Right lobe of liver (tissue), 6 donors: Measurements from ENCODE around the gene PDIK1L. TPM values are rescaled to one million over a fixed set of nuclear protein-coding genes. Genes with fewer than 3 reads are reported as not detected.
A peak's percentile ranks its signal among the peaks of the same experiment; 100 is the strongest.

ENCODE experiments used
- ATAC-seq, 4 donors: fragments of 200-7000 bp; cut with Tn5 transposase; one replicate each; pipeline ENCODE4 v1.9.1; 2020; ENCODE audit warnings: mild to moderate bottlenecking in 4 of 4, moderate library complexity in 4 of 4
- DNase-seq, 3 donors: peaks; one replicate each; pipeline ENCODE4 v3.0.0-alpha.2; 2020
- H3K27ac ChIP-seq, 3 donors: fragments of 200-600 bp; one replicate each; pipeline ENCODE4 v1.8.0; 2022
- H3K27me3 ChIP-seq, 2 donors: fragments of 200-600 bp; one replicate each; pipeline ENCODE4 v1.8.0; 2022
- H3K36me3 ChIP-seq, 4 donors: fragments of 200-600 bp; sonication (generic) in 1 of 4; one replicate each; pipeline versions ENCODE4 v1.5.1 to v1.8.0; 2017 to 2022; ENCODE audit warnings: control low read depth in 1 of 4
- H3K4me1 ChIP-seq, 4 donors: fragments of 200-600 bp; sonication (generic) in 1 of 4; one replicate each; pipeline versions ENCODE4 v1.5.1 to v1.8.0; 2017 to 2022; ENCODE audit warnings: control low read depth in 1 of 4
- H3K4me3 ChIP-seq, 3 donors: fragments of 200-600 bp; one replicate each; pipeline ENCODE4 v1.8.0; 2022
- H3K9me3 ChIP-seq, 4 donors: fragments of 200-600 bp; sonication (generic) in 1 of 4; one replicate each; pipeline versions ENCODE4 v1.5.1 to v1.8.0; 2017 to 2022; ENCODE audit warnings: control low read depth in 1 of 4
- CTCF ChIP-seq, 4 donors: fragments of 200-600 bp in 3 of 4; fragments of 450-650 bp in 1 of 4; IDR thresholded peaks; one replicate each; pipeline versions ENCODE4 v1.5.1 to v1.8.0; 2016 to 2022; ENCODE audit warnings: antibody characterized with exemption in 4 of 4, mild to moderate bottlenecking in 2 of 4
- POLR2A ChIP-seq: fragments of 450-650 bp; IDR thresholded peaks from one replicate; pipeline ENCODE4 v1.6.1; 2017; ENCODE audit warnings: antibody characterized with exemption, mild to moderate bottlenecking
- WGBS: methylation state at CpG from one replicate; pipeline ENCODE4 v1.1.6; 2018; ENCODE audit warnings: low coverage, low lambda C conversion rate; ENCODE audit not compliant: insufficient coverage; ENCODE audit errors: missing lambda C conversion rate; 5-methylcytosine and 5-hydroxymethylcytosine counted together
- intact Hi-C, 2 donors: fragments of 100-400 bp; cut with DNase I; formaldehyde crosslinking; loops; one replicate each; pipeline versions ENCODE4 v1.11.2 to v1.14.1; 2022
- total RNA-seq, 6 experiments: library from RNA; depleted of rRNA in 2 of 6; stranded (reverse); fragments of >200 nt in 2 of 6; fragmentation: NEBNext Ultra II Directional in 3 of 6; extraction: Animal tissue kit (Norgen Biotek cat#: 25700) in 3 of 6; gene quantifications; one replicate each; pipeline versions ENCODE4 v1.1.0 to v1.2.4, GENCODE V29; 2016 to 2023
- donor health status: DM: no; HTN: yes; CAD: no.
- donor health status: DM: no; HTN: no; CAD: no.
- donor health status: DM: no; HTN: no; CAD: no.
- donor health status: DM: no; HTN: yes; CAD: no.
- donor health status: DM: no; HTN: yes; CAD: no.

PDIK1L gene
- total RNA-seq, 6 experiments from 2014 or later, result 3.8 to 7.5 (median 5.1) TPM

- Histone ChIP-seq H3K27ac (peak overlapping the region in 2 of 3 donors; percentile 18 to 97), H3K9me3 (no peaks in the 10 kb centered on the region), H3K36me3 (peaks cover 0 to 20% (median 3%) of the 10 kb centered on the region in 4 donors), H3K4me1 (peaks cover 5 to 45% (median 17%) of the 10 kb centered on the region in 4 donors), H3K27me3 (no peaks in the 10 kb centered on the region), H3K4me3 (no peak overlapping the region)
- DNase-seq (no peak), ATAC-seq (peak; percentile 20 to 50 (median 30))
- 35% methylated on average over 12 of the region's 12 CpGs for WGBS
- TF ChIP-seq CTCF (IDR thresholded peaks at IDR 0.05), result no peak
- no peak for TF ChIP-seq POLR2A
- intact Hi-C loops, result no loop called here
Measured at GRCh38 chr1:26114165-26114927, 2.7 kb downstream of the PDIK1L start.

- DNase-seq, result no peak
- ATAC-seq, result no peak
- Histone ChIP-seq H3K36me3 (peaks cover 0 to 16% (median 3%) of the 10 kb centered on the region in 4 donors), H3K4me3 (no peak overlapping the region), H3K4me1 (peaks cover 0 to 34% (median 6%) of the 10 kb centered on the region in 4 donors), H3K27ac (no peak overlapping the region), H3K27me3 (no peaks in the 10 kb centered on the region), H3K9me3 (no peaks in the 10 kb centered on the region)
- intact Hi-C loops, result no loop called here
- WGBS, result 69% methylated on average over 9 of the region's 9 CpGs
- TF ChIP-seq CTCF (IDR thresholded peaks at IDR 0.05) (no peak), POLR2A (no peak)
Measured at GRCh38 chr1:26119892-26120608, 8.4 kb downstream of the PDIK1L start.

GRCh38 chr1:26121854-26122773 lies 10.5 kb downstream of the PDIK1L start:
- TF ChIP-seq POLR2A (no peak), CTCF (IDR thresholded peaks at IDR 0.05) (no peak)
- H3K36me3 ChIP-seq, result peaks cover 0 to 11% (median 3%) of the 10 kb centered on the region in 4 donors
- H3K4me1 ChIP-seq, result peaks cover 0 to 38% (median 5%) of the 10 kb centered on the region in 4 donors
- 57% methylated on average over 8 of the region's 8 CpGs for WGBS
- DNase-seq (no peak), ATAC-seq (peak in 1 of 4 donors; percentile 22)
- no peak overlapping the region for H3K27ac ChIP-seq
- intact Hi-C loops, result no loop called here
- H3K4me3 ChIP-seq, result no peak overlapping the region
- no peaks in the 10 kb centered on the region for H3K9me3 ChIP-seq
- H3K27me3 ChIP-seq, result no peaks in the 10 kb centered on the region
